ENCODE measurements around the gene CTU2.
"Not testable (repeated sequence)": the region's sequence is repeated elsewhere in the genome, so short reads cannot be mapped to it uniquely, and the experiment has no call there.

CTU2 gene

DNA sequence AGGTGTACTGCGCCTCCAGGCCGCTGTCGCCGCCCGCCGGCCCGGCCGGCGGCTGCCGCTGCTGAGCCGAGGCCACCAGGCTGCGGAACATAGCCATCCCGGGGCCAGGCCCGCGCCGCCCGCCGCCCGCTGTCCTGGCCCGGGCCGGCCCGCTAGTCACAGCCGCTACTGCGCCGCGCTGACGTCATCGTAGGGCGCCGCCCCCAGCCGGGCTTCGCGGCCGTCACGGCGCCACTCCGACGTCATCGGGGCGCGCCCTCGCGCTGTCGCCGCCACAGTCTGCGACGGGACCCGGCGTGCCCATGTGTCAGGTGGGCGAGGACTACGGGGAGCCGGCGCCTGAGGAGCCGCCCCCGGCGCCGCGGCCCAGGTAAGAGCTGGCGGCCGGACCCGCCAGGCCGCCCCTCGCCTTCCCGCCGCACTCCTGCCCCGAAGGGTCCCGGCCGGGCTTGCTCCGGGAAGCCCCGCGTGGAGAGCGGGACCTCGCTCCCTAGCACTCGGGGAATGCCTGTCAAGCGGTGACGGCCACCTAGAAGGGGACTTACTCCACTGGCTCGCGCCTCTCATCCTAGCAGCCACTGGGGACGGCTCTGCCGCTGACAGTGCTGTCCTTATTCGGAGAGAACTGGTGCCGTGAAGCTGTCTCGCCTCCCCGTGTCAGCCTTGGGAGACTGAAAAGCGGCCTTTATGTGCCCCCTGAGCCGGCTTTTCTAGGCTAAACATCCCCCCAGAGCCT is at the start of gene CTU2, which contains the start of gene RNF166:
Gene CTU2 (plus strand): TSS at position 275 of the 736 bp plus-strand sequence. CDS start 28 bp downstream, at position 303.
Gene RNF166 (minus strand): TSS at position 180 of the 736 bp plus-strand sequence. CDS start 83 bp downstream, at position 97.
- no peak for FAIRE-seq

DNA sequence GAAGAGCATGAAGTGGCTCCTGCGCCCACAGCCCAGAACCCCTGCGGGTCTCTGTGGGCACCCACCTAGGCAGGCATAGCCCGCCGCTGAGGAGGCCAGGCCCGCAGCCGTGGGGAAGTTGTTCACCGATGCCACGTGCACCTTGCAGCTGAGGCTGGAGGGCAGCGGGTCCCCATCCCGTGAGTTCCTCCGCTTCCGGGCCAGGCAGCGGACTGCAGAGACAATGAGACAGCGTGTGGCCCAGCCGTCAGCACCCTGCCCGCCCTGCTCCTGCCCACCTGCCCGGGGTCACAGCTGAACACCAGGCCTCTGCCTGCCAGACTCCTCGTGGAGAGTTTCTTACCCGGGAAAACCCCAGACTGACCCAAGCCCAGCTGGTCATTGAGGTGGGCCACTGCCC is 48.9 kb upstream of the CTU2 start:
- no peak for FAIRE-seq

DNA sequence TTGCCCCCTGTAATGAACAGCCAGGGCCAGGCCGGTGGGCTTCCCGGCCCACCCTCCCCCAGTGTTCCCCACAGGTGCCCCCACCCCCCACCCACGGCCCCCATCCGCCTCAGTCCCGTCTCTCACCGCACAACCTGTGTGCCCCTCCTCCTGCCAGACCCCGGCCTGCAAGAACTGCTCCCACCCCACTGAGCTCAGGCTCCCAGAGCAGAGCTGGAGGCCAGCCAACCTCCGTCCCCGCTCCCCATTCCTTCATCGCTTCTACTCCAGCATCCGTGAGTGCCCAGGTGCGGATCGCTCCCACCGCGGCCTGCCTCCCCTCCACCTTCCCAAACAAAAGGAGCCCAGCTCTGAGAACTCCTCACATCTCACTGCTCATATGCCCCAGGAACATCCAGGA is 47.6 kb upstream of the CTU2 start:
- FAIRE-seq, result no peak

DNA sequence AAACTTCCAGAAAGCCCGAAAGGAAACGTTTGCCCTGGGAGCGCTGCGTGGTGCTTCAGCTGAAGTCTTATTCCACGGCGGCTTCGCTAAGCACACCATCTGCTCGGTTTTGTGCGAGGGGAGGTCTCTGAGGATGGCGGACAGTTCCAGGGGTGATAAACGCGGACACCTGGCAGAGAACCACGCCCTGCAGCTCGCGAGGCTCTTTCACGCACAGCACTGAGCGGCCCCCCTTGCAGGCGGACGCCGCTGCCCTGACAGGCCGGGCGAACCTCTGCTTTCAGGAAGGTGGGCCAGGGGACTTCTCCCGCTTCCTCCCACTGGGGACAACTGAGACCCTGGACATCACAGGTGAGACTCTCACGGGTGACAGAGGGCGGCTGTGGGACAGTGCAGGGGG is 47.1 kb upstream of the CTU2 start:
- no peak for FAIRE-seq

DNA sequence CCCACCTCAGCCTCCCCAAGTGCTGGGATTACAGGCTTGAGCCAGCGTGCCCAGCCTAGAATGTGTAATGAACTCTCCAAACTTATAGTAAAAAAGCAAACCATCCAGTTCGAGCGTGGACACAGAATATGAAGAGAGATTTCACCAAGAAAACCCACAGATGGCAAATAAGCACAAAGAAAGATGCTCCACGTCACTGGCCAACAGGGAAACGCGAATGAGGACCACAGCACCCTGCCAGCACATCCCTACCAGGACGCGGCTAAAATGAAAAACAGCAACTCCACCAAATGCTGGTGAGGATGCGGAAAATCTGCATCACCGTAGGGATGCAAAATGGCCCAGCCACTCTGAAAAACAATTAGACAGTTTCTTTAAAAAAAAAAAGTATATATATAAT is 44.8 kb upstream of the CTU2 start:
- FAIRE-seq, result no peak

DNA sequence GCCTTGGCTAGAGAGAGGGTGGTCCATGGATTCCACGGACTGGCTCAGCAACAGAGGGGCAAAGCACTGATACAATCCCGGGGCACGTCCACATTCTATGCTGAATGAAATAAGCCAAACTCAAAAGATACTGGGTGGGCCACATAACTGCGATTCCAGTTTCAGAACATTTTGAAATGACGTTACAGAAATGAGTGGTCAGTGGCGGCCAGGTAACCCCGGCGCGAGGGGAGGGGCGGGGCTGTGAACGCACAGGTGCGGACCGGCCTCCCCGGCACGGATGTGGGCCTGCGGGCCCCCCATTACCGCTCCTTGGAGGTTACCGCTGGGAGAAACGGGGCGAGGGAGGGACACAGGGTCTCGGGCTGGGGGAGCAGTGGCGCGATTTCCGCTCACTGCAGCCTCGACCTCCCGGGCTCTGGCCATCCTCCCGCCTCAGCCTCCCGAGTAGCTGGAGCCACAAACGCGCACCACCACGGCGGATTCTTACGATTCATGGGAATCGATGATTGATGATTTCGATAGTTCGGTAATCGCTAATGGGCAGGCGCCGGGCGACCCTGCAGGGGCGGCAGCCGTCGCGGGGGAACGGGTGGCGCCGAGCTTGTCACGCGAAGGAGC is 44.0 kb upstream of the CTU2 start:
- FAIRE-seq, result no peak

DNA sequence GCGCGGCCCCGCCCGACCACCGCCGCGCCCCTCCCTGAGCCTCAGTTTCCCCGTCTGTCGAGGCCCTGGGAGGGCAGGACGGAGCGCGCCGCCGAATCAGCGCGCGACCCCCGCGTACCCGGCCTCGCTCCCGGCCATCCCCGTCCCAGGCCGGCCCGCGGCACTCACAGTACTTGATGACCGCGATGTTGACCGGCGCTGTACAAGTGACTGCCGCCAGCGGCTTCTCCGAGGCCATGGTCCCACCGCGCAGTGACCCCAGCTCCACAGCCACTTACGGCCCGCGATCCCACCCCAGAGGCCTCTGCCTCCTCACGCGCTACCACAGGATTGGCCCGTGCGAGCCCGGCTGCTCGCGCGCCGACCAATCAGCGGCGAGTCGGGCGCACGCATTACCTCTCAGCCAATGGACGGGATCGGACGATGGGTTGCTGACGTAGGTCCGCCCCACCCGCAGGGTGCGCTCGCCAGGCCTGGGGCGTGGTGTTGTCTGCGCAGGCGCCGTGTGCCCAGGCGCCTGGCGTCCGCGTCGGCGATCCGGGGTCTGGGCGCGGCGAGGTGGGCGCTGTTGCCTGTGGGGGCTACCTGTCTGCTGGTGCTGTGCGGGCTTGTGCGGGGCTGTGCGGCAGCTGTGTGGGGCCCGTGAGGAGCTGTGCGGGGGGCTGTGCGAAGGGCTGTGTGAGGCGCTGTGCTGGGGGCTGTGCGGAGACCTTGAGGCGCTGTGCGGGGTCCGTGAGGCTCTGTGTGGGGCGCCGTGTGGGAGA is 43.3 kb upstream of the CTU2 start, which contains the start of gene MVD:
Gene MVD (minus strand): TSS at position 249 of the 764 bp plus-strand sequence. CDS start 11 bp downstream, at position 238.
- FAIRE-seq, result peak; percentile 96

DNA sequence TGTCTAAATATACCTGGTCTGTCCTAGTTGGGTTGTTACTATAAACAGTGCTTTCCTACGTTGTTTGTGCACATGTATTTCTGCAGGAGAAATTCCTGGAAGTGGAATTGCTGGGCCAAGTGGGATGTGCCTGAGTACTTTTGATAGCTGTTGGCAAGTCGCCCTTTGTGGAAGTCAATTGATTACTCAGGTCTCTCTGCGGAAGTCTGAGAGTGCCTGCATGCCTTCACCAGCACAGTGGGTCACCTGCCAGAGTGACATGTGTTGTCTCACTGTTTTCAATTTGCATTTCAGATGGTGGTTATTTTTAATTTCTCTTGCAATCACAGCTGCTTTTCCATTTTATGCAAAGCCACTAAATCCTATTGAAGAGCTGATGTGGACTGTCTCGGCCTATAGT is 41.2 kb upstream of the CTU2 start:
- no peak for FAIRE-seq

DNA sequence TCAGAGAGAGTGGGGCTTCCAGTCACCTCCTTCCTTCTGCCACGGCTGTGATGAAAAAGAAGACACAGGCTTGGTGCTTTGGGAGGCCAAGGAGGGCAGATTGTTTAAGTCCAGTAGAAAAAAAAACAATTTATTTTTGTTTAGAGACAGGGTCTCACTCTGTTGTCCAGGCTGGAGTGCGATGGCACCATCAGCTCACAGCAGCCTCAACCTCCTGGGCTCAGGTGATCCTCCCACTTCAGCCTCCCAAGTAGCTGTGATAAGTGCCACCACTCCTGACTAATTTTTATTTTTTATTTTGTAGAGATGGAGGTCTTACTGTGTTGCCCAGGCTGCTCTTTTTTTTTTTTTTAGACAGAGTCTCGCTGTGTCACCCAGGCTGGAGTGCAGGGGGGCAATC is 40.7 kb upstream of the CTU2 start:
- no peak for FAIRE-seq

DNA sequence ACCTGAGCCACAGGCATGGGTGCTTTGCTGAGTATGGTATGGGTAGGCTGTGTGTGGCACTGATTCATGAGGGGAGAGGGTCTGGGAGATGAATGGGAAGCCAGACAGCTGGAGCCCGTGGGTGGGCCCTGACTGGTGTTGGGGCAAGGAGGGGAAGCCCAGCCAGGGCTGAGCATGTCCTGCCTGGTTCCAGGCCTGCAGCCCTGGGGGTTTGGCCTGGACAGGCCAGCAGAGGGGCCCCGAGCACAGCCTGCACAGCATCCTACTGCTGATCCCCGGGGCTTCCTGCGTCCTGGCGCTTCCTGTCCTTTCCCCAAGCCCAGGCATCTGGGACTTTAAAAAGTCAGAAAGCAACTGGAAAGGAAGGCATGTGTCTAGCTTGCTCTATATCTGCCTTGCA is 38.8 kb upstream of the CTU2 start:
- no peak for FAIRE-seq

DNA sequence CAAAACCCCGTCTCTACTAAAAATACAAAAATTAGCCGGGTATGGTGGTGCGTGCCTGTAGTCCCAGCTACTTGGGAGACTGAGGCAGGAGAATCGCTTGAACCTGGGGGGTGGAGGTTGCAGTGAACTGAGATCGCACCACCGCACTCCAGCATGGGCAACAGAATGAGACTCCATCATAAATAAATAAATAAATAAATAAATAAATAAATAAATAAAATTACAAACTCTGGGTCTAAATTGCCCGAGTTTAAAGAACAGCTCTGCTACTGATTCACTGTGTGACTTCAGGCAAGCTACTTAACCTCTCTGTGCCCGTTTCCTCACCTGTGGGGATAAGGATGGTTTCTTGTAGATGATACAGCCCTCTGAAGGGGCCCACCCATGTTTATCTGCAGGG is 36.8 kb upstream of the CTU2 start:
- FAIRE-seq, result not testable (repeated sequence)

DNA sequence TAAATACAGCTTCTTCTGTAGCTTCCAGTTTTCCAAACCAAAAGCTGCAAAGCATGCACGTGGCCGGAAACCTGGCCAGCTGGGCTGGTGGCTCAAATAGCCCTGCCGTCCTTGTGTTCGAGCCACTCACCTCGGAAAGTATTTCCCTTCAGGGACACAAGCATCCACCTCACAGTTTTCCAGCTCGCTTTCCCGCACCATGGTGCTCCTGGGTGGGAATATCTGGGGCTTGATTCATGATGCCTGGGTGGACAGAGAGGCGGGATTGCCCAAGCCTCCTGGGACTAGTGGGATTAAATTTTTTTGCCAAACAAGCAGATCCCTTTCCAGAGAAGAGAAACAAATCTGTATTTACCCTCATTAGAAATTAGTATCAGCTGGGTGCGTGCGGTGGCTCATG is 36.3 kb upstream of the CTU2 start:
- no peak for FAIRE-seq

DNA sequence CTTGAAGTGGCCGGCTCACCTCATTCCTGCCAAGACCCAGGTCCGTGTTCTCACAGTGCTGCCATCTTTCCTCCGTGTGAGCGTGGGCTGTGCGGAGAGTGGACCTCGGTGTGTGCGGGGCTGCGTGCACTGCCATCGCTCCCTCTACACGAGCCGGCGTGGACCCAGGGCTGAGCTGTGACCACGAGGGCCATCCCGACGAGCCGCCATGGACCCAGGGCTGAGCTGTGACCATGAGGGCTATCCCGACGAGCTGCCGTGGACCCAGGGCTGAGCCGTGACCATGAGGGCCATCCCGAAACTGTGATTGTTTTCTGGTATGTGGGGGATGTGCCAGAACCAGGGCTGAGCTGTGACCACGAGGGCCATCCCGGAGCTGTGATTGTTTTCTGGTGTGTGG is 34.5 kb upstream of the CTU2 start:
- no peak for FAIRE-seq

DNA sequence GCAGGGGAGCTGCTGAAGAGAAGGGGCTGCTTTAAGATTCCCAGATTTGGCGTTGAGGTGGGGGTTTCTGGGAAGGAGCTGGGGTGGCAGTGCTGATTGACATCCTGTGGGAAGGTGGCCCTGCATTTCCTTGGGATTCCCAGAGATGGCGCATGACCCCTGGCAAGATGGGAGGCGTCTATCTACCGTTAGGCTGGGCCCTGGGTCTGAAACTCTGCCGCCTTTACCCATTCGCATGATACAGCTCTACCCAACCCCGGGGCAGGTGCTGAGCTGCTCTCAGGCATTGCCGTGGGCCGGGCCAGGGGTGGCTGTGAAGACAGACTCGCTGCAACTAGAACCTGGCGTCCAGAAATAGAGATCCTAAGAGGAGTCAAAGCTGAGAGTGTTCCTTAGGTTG is 33.5 kb upstream of the CTU2 start:
- FAIRE-seq, result no peak

DNA sequence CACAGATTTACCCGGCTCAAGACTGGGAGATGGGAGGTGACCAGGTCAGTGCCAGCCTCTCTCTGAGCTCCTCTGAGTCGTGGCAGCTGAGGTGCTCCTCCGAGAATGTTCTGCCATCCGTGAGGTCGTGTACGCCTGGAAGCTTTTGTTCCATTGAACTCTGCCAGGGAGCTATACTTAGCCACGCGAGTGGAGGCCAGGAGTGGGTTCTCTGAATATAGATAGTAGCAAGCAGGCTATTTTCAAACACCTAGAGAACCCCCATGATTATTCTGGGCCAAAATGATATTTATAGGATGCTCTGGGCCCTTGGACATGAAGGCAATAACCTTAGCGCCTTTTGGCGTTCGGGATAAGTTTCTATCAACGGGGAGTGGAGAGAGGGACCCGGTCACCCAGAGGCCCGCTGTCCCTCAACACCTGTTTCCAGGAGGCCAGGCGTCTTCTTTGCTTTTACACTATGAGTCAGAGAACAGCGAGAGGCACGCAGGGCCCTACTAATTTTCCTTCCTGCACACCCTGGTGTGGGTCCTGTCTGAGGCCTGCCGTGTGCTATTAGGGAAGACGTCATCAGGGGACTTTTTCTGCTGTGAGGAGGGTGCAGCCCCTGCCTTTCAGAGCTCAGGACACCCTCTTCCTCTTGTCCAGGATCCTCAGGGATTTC is 32.5 kb upstream of the CTU2 start:
- no peak for FAIRE-seq

DNA sequence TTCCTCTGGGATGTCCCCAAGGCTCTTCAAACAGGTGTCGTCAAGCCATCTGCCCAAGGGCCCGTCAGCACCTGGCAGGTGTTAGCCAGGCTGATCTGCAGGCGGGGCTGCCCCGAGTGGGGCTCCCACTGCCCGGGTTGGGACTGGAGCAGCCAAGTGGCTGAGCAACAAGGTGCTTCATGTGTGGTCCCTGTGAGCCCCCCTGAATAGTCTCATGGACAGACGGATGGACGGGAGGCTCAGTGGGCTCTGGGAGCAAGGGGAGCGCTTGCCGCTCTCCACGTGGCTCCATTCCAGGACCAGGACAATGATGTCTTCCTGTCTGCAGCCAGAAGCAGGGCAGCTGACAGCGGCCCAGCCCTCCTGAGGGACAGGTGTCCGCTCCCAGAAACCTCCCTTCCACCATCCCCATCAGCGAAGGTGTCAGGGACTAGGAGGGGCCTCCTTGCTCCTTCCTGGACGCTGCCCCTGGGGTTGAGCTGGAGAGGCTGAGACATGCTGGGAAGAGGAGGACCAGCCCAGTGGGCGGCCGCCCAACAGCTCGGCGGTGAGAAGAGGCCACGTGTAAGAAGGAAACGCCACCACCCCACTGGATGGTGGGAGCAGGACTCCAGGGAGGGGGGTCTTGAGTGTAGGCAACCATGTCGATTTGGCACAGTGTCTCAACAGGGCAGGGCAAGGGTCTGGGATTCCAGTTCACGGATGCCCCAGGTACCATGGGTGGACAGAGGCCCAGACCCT is 29.6 kb upstream of the CTU2 start:
- FAIRE-seq, result no peak

DNA sequence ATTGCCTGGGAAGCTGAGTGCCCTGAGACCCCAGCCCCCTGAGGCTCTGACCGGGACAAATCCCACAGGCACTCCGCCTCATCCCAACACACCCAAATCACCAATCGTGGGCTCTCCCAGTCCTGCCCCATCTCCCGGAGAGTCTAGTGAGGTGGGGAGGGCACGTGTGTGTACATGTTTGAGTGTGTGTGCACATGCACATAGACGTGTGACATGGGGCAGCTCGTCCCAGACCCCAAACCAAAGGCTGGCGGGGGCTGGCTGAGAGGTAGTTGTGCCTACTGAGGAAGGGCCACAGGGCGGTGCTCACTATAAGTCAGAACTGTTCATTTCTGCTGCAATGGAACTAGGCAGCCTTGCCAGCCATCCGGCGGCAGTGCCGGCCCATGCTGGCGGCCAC is 28.6 kb upstream of the CTU2 start:
- FAIRE-seq, result no peak

DNA sequence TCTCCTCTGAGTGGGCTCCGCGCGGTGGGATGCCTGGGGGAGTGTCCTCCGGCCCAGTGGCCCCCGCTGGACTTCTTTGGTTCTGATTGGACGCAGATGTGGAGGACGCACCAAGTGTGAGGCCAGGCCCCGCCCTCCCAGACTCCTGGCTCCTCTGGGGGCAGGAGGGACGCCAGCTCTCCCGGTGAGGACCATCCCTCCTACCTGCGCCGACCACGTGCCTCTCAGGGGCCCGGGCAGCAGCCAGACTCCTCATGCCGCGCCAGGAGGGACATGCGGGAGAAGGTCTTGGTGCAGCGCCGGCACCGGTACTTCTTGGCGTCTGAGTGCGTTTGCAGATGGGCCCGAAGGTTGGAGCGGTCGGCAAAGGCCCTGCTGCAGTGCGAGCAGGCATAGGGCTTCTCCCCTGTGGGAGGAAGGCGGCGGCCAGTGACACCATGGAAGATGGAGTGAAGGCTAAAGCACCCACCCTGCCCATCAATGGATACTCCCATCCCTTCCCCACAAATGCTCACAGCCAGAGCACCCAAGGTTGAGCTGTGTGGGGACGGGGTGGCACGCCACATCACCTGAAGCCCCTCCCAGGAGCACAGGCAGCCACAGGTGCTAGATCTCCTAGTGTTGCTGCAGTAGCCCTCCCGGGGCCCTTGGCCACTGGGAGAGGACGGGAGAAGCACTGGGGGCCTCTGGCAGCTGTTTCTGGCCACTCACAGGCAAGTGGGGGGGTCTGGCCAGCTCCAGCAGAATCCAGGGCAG is 27.9 kb upstream of the CTU2 start:
- FAIRE-seq, result no peak

DNA sequence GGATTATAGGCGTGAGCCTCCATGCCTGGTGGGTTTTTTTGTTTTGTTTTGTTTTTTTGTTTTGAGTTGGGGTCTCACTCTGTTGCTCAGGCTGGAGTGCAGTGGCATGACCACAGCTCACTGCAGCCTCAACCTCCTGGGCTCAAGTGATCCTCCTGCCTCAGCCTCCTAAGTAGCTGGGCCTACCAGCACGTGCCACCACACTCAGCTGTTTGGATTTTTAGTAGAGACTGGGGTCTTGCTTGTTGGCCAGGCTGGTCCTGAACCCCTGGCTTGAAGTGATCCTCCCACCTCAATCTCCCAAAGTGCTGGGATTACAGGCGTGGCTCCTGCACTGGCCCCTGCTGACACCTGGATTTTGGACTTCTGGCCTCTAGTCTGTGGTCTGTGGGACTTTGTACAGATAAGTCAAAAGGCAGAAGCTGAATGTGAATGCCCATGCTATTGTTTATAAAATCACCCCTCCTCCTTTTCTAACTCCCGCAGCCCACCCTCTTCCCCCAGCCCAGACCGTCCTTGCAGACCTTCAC is 25.7 kb upstream of the CTU2 start:
- FAIRE-seq, result no peak

DNA sequence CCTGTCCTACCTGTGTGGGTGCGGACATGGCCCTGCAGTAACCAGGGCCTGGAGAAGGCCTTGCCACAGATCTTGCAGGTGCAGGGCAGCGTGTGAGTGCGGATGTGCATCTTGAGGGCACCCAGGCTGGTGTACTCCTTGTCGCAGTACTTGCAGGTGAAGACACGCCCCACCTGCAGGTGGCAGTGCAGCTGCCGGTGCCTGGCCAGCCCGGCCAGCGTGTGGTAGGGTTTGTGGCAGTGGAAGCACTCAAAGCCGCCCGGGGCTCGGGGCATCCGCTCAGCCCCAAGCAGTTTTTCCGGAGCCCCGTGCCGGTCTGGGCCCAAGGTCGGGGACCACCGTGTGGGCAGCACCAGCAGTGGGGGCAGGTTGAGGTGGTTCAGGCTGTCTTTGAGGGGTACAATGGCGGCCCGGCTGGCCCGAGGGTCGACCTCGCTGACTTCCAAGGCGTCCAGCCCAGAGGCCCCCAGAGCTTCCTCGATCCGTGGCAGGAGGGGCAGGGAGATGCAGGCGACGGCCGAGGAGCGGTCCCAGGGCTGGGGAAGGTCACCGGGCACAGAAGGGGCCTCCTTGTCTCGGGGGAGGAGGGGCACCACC is 25.1 kb upstream of the CTU2 start:
- FAIRE-seq, result no peak

Data from G401.6 (cell line).